ENCODE measurements around the gene MORN1. TPM values are rescaled to one million over a fixed set of nuclear protein-coding genes. Genes with fewer than 3 reads are reported as not detected.

MORN1 gene
- total RNA-seq, 1 donor from 2014 or later, result 12.7 TPM

GRCh38 chr1:2347409-2347785 is 44.0 kb downstream of the MORN1 start:
- TF ChIP-seq, protein P1, sequence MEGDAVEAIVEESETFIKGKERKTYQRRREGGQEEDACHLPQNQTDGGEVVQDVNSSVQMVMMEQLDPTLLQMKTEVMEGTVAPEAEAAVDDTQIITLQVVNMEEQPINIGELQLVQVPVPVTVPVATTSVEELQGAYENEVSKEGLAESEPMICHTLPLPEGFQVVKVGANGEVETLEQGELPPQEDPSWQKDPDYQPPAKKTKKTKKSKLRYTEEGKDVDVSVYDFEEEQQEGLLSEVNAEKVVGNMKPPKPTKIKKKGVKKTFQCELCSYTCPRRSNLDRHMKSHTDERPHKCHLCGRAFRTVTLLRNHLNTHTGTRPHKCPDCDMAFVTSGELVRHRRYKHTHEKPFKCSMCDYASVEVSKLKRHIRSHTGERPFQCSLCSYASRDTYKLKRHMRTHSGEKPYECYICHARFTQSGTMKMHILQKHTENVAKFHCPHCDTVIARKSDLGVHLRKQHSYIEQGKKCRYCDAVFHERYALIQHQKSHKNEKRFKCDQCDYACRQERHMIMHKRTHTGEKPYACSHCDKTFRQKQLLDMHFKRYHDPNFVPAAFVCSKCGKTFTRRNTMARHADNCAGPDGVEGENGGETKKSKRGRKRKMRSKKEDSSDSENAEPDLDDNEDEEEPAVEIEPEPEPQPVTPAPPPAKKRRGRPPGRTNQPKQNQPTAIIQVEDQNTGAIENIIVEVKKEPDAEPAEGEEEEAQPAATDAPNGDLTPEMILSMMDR (IDR thresholded peaks at IDR 0.05), result no peak
- Mint-ChIP-seq H3K36me3 (ENCODE audit: unreplicated experiment) (no peaks in the 10 kb centered on the region), H3K27me3 (ENCODE audit: unreplicated experiment) (no peaks in the 10 kb centered on the region), H3K27ac (ENCODE audit: unreplicated experiment) (no peak overlapping the region), H3K9me3 (ENCODE audit: unreplicated experiment) (no peaks in the 10 kb centered on the region), H3K4me1 (ENCODE audit: unreplicated experiment) (no peaks in the 10 kb centered on the region), H3K4me3 (ENCODE audit: unreplicated experiment) (no peak overlapping the region)
- DNase-seq (ENCODE audit: extremely low spot score, unreplicated experiment), result no peak

GRCh38 chr1:2346691-2347408 is 44.5 kb downstream of the MORN1 start:
- Mint-ChIP-seq H3K27me3 (ENCODE audit: unreplicated experiment) (no peaks in the 10 kb centered on the region), H3K9me3 (ENCODE audit: unreplicated experiment) (no peaks in the 10 kb centered on the region), H3K36me3 (ENCODE audit: unreplicated experiment) (no peaks in the 10 kb centered on the region), H3K4me1 (ENCODE audit: unreplicated experiment) (no peaks in the 10 kb centered on the region), H3K27ac (ENCODE audit: unreplicated experiment) (no peak overlapping the region), H3K4me3 (ENCODE audit: unreplicated experiment) (no peak overlapping the region)
- DNase-seq (ENCODE audit: extremely low spot score, unreplicated experiment), result no peak
- TF ChIP-seq, protein P1 (IDR thresholded peaks at IDR 0.05), result no peak

GRCh38 chr1:2345297-2346075 is 45.9 kb downstream of the MORN1 start:
- H3K36me3 Mint-ChIP-seq (ENCODE audit: unreplicated experiment), result no peaks in the 10 kb centered on the region
- TF ChIP-seq, protein P1 (IDR thresholded peaks at IDR 0.05), result no peak
- H3K4me3 Mint-ChIP-seq (ENCODE audit: unreplicated experiment), result no peak overlapping the region
- no peak overlapping the region for H3K27ac Mint-ChIP-seq (ENCODE audit: unreplicated experiment)
- no peaks in the 10 kb centered on the region for H3K9me3 Mint-ChIP-seq (ENCODE audit: unreplicated experiment)
- no peak for DNase-seq (ENCODE audit: extremely low spot score, unreplicated experiment)
- H3K27me3 Mint-ChIP-seq (ENCODE audit: unreplicated experiment), result no peaks in the 10 kb centered on the region
- H3K4me1 Mint-ChIP-seq (ENCODE audit: unreplicated experiment), result no peaks in the 10 kb centered on the region

GRCh38 chr1:2344744-2345296 is 46.5 kb downstream of the MORN1 start:
- H3K4me1 Mint-ChIP-seq (ENCODE audit: unreplicated experiment), result no peaks in the 10 kb centered on the region
- H3K4me3 Mint-ChIP-seq (ENCODE audit: unreplicated experiment), result no peak overlapping the region
- no peak overlapping the region for H3K27ac Mint-ChIP-seq (ENCODE audit: unreplicated experiment)
- TF ChIP-seq, protein P1 (IDR thresholded peaks at IDR 0.05), result no peak
- H3K36me3 Mint-ChIP-seq (ENCODE audit: unreplicated experiment), result no peaks in the 10 kb centered on the region
- no peaks in the 10 kb centered on the region for H3K9me3 Mint-ChIP-seq (ENCODE audit: unreplicated experiment)
- no peaks in the 10 kb centered on the region for H3K27me3 Mint-ChIP-seq (ENCODE audit: unreplicated experiment)
- no peak for DNase-seq (ENCODE audit: extremely low spot score, unreplicated experiment)

DNA sequence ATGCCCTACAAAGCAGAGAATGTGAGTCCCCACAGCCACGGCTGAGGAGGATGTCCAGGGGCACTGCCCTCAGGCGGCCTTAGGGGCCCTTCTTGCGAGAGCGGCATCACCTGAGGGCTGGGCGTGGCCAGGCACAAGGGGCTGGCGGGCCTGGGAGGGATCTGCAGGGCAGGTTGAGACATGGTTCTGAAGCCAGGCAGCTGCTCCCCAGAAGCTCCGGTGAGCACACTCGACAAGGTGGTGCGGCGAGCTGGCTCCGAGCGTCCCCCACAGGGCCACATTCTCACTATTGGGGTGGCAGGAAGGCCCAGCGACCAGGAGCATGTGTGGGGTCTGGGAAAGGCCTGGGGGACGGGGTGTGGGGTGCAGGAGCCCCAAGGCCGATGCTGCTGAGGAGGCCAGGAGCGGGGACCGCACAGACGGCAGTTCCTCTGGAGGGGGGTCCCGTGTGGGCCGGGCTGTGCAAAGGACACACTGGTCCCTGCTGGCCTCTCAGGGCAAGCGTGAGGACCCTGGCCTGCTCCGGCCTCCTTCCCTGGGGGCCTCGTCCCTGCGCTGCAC is 47.2 kb downstream of the MORN1 start:
- Mint-ChIP-seq H3K4me3 (ENCODE audit: unreplicated experiment) (no peak overlapping the region), H3K4me1 (ENCODE audit: unreplicated experiment) (no peaks in the 10 kb centered on the region), H3K27ac (ENCODE audit: unreplicated experiment) (no peak overlapping the region), H3K36me3 (ENCODE audit: unreplicated experiment) (no peaks in the 10 kb centered on the region), H3K9me3 (ENCODE audit: unreplicated experiment) (no peaks in the 10 kb centered on the region), H3K27me3 (ENCODE audit: unreplicated experiment) (no peaks in the 10 kb centered on the region)
- no peak for DNase-seq (ENCODE audit: extremely low spot score, unreplicated experiment)
- TF ChIP-seq, protein P1 (IDR thresholded peaks at IDR 0.05), result no peak
